Endothelial cell of umbilical vein (primary cell): ENCODE results near the gene ACAA2. TPM values are rescaled to one million over a fixed set of nuclear protein-coding genes. Genes with fewer than 3 reads are reported as not detected.

ENCODE experiments used
- BruUV-seq: library from RNA; stranded (reverse); fragments of 400-500 nt; replicated peaks from 2 replicates; lab custom pipeline; 2021; lab: Mats Ljungman, UMichigan
- CTCF ChIA-PET: fragments of 300-600, 350-600 bp; sonication (Branson Sonifier 250); formaldehyde crosslinking; loops from one replicate; lab custom pipeline; 2021; ENCODE audit warnings: antibody characterized with exemption, inconsistent platforms; lab: Charles Lee
- POLR2A ChIA-PET: fragments of 300-600, 350-600 bp; sonication (Branson Sonifier 250); formaldehyde crosslinking; loops from one replicate; lab custom pipeline; 2021; ENCODE audit warnings: antibody characterized with exemption, inconsistent platforms; lab: Charles Lee
- DNase-seq: peaks from one replicate; pipeline ENCODE4 v3.0.0-alpha.2; 2011; ENCODE audit warnings: low read depth, low spot score
- FAIRE-seq: peaks from 2 replicates; lab custom pipeline; 2011; peaks lifted over from hg19 to GRCh38; lab: Jason Lieb, UNC
- H2AFZ ChIP-seq: 2 replicates; pipeline ENCODE4 v1.6.0; 2012; ENCODE audit warnings: low read depth, low read length, control low read depth, inconsistent platforms
- H3K27ac ChIP-seq: 2 replicates; pipeline ENCODE4 v1.5.1; 2011; ENCODE audit warnings: low read depth, mild to moderate bottlenecking, control low read depth, low read length, moderate library complexity; ENCODE audit not compliant: insufficient read depth
- H3K27me3 ChIP-seq, 2 experiments: 2 replicates each; pipeline versions ENCODE4 v1.6.0 to v1.6.1; 2011; ENCODE audit warnings: low read length in 2 of 2, mixed read lengths in 1 of 2; ENCODE audit not compliant: control insufficient read depth in 2 of 2, insufficient read depth in 2 of 2
- H3K36me3 ChIP-seq, 2 experiments: 2 replicates in 1 of 2; 3 replicates in 1 of 2; pipeline ENCODE4 v1.5.1; 2011; ENCODE audit warnings: low read length in 2 of 2, mild to moderate bottlenecking in 1 of 2, moderate library complexity in 1 of 2; ENCODE audit not compliant: control insufficient read depth in 2 of 2, insufficient read depth in 2 of 2; ENCODE audit errors: extremely low read depth in 1 of 2
- H3K4me1 ChIP-seq: 3 replicates; pipeline ENCODE4 v1.5.1; 2011; ENCODE audit warnings: mild to moderate bottlenecking, low read length; ENCODE audit not compliant: control insufficient read depth, insufficient read depth; ENCODE audit errors: extremely low read depth
- H3K4me2 ChIP-seq: 2 replicates; pipeline ENCODE4 v1.6.1; 2011; ENCODE audit warnings: low read length, control low read depth, mixed read lengths; ENCODE audit not compliant: insufficient read depth
- H3K4me3 ChIP-seq, 3 experiments: fragments of 200-600 bp in 1 of 3; sonication (generic), shearing (Covaris generic) in 1 of 3; replicated peaks in 1 of 3; 2 replicates each; pipeline ENCODE4 v1.5.1; 2011 to 2016; ENCODE audit warnings: control low read depth in 3 of 3, low read length in 3 of 3, mild to moderate bottlenecking in 2 of 3, inconsistent platforms in 1 of 3, low read depth in 1 of 3, moderate library complexity in 1 of 3; ENCODE audit not compliant: insufficient read depth in 1 of 3
- H3K79me2 ChIP-seq: 2 replicates; pipeline ENCODE4 v1.6.0; 2012; ENCODE audit warnings: low read length, inconsistent platforms; ENCODE audit not compliant: control insufficient read depth, insufficient read depth
- H3K9ac ChIP-seq: replicated peaks from 2 replicates; pipeline ENCODE3; 2011; ENCODE audit warnings: low read length, control low read depth; ENCODE audit not compliant: insufficient read depth; ENCODE audit errors: extremely low read depth
- H3K9me1 ChIP-seq: replicated peaks from 3 replicates; pipeline ENCODE4 v1.6.0; 2011; ENCODE audit warnings: mild to moderate bottlenecking, low read length; ENCODE audit not compliant: control insufficient read depth, insufficient read depth; ENCODE audit errors: extremely low read depth
- H3K9me3 ChIP-seq: replicated peaks from 2 replicates; pipeline ENCODE4 v1.5.1; 2012; ENCODE audit warnings: low read length, inconsistent platforms; ENCODE audit not compliant: control insufficient read depth, insufficient read depth
- H4K20me1 ChIP-seq: replicated peaks from 2 replicates; pipeline ENCODE3; 2011; ENCODE audit warnings: mild to moderate bottlenecking, low read length; ENCODE audit not compliant: control insufficient read depth, insufficient read depth; ENCODE audit errors: extremely low read depth
- CTCF ChIP-seq, 2 donors: IDR thresholded peaks; 1 replicate in 1 of 2; 2 replicates in 1 of 2; pipeline ENCODE4 v1.5.1; 2011; ENCODE audit warnings: low read length in 2 of 2, mild to moderate bottlenecking in 2 of 2, moderate library complexity in 2 of 2, control low read depth in 1 of 2, inconsistent platforms in 1 of 2, low read depth in 1 of 2; ENCODE audit not compliant: insufficient read depth in 1 of 2; ENCODE audit errors: extremely low read depth in 1 of 2
- EZH2 ChIP-seq: IDR thresholded peaks from 2 replicates; pipeline ENCODE4 v1.6.1; 2012; ENCODE audit warnings: borderline replicate concordance, low read depth, mild to moderate bottlenecking, moderate library complexity, low read length, inconsistent platforms; ENCODE audit not compliant: severe bottlenecking
- GATA2 ChIP-seq: IDR thresholded peaks from 2 replicates; pipeline ENCODE4 v1.7.0; 2011; ENCODE audit warnings: low read depth, mild to moderate bottlenecking, moderate library complexity, mixed read lengths, low read length; ENCODE audit not compliant: insufficient read length, insufficient read depth
- JUN ChIP-seq: IDR thresholded peaks from 2 replicates; pipeline ENCODE4 v1.6.1; 2011; ENCODE audit warnings: borderline replicate concordance, low read depth; ENCODE audit not compliant: insufficient read length, insufficient read depth
- MYC ChIP-seq: IDR thresholded peaks from one replicate; pipeline ENCODE4 v1.6.1; 2011; ENCODE audit warnings: mild to moderate bottlenecking, low read depth, low read length
- POLR2AphosphoS5 ChIP-seq: IDR thresholded peaks from 2 replicates; pipeline ENCODE4 v1.6.1; 2012; ENCODE audit warnings: low read depth, mild to moderate bottlenecking, control low read depth, low read length, moderate library complexity; ENCODE audit not compliant: insufficient read depth
- dilution Hi-C: fragments of 300-500 bp; cut with MboI; formaldehyde crosslinking; loops from one replicate; pipeline ENCODE4 v1.15.0; 2019; ENCODE audit warnings: low sequenced_read_pairs; ENCODE audit not compliant: extremely low pct_ligation_motif_present
- intact Hi-C: fragments of 100-400 bp; cut with micrococcal nuclease; formaldehyde crosslinking; loops from one replicate; pipeline ENCODE4 v1.10.0; 2022
- polyA plus RNA-seq, 4 experiments: library from polyadenylated mRNA; depleted of rRNA in 3 of 4; stranded (reverse) in 3 of 4; unstranded in 1 of 4; fragments of >200 nt; gene quantifications; 2 replicates each; pipeline versions ENCODE4 v1.2.1 to v1.2.3, GENCODE V29; 2011 to 2012; ENCODE audit warnings: missing spikeins in 1 of 4
- total RNA-seq: library from RNA; stranded (reverse); gene quantifications from 2 replicates; pipeline ENCODE4 v1.2.3, GENCODE V29; 2021
- TF ChIP-seq, protein P1 (sequence below): IDR thresholded peaks from 2 replicates; pipeline ENCODE4 v1.6.1; 2011; ENCODE audit not compliant: insufficient read depth, insufficient read length

The ACAA2 gene
- total and polyA plus RNA-seq, 2 donors (not counting 3 experiments of a cell fraction or from before 2014, with no cell fraction given), result 18.6 to 44.9 TPM

DNA sequence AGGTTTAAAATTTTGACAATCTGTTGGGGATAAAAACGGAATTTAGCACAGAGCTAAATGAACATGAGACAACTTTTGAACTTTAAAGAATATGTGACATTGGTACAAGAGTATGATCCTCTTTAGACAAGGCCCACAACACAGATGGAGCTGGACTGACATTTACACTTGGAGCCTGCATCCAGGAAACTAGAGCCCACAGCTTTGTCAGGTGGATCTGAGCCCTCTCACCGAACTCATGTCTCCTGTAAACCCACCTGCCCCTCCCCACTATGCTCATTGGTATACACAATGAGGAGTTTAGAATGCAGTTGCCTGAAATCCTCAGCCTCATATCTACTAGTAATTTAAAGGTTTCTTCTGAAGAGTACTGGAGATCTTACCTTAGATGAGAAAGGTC lies 22.1 kb upstream of the ACAA2 start:
- BruUV-seq, result no TSS peak
- H3K27ac ChIP-seq, result no peak overlapping the region

DNA sequence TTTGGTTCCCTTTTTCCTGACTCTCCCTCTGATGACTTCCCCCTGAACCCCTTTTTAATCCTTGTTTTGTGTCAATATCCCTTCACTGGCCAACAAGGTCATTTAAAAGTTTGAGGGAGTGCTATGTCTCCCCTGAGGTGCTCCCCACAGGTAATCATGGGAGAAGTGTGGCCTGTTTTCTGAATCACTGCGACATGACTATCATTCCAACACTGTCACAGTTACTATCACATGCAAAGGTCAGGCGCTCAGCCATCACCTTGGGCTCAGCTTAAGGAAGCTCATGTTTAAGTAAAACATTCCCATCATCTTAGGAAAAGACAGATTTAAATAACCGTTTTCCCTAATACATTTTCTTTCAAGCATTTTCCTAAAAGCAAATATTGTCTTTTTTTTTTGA lies 20.9 kb upstream of the ACAA2 start:
- Histone ChIP-seq H3K9ac (no peak overlapping the region), H4K20me1 (no peaks in the 10 kb centered on the region), H3K4me3 (no peak overlapping the region), H3K4me1 (no peaks in the 10 kb centered on the region), H3K79me2 (no peaks in the 10 kb centered on the region), H3K36me3 (no peaks in the 10 kb centered on the region), H3K9me3 (no peaks in the 10 kb centered on the region), H3K27ac (no peak overlapping the region), H3K4me2 (no peak overlapping the region), H2AFZ (no peak overlapping the region), H3K27me3 (no peaks in the 10 kb centered on the region), H3K9me1 (no peaks in the 10 kb centered on the region)
- TF ChIP-seq CTCF (IDR thresholded peaks at IDR 0.05; ENCODE audit: extremely low read depth in 1 of 2, insufficient read depth in 1 of 2, low read depth in 1 of 2, low read length in 2 of 2) (no peak), POLR2AphosphoS5 (no peak), JUN (no peak), EZH2 (no peak), MYC (no peak), GATA2 (no peak)
- TF ChIP-seq, protein P1, sequence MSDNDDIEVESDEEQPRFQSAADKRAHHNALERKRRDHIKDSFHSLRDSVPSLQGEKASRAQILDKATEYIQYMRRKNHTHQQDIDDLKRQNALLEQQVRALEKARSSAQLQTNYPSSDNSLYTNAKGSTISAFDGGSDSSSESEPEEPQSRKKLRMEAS, result no peak
- DNase-seq (no peak), FAIRE-seq (no peak)
- no TSS peak for BruUV-seq
- ChIA-PET CTCF (interaction anchor here (1.0 to 2.7 kb wide), 2 partner anchors 20 to 24 kb away, joined by 3 to 10 read pairs; no protein-coding TSS in a partner anchor), POLR2A (no interaction called here)
- intact Hi-C loops, result no loop called here
- dilution Hi-C loops, result no loop called here

More for the DNA sequence above, 22.1 kb upstream of the ACAA2 start:
- Histone ChIP-seq H3K4me2 (no peak overlapping the region), H3K9me1 (no peaks in the 10 kb centered on the region), H3K4me1 (no peaks in the 10 kb centered on the region), H3K79me2 (no peaks in the 10 kb centered on the region), H3K27me3 (no peaks in the 10 kb centered on the region), H3K4me3 (no peak overlapping the region), H3K36me3 (no peaks in the 10 kb centered on the region), H3K9me3 (no peaks in the 10 kb centered on the region), H3K9ac (no peak overlapping the region), H2AFZ (no peak overlapping the region), H4K20me1 (no peaks in the 10 kb centered on the region)
- ChIA-PET POLR2A (no interaction called here), CTCF (interaction anchor here (1.0 to 2.7 kb wide), 2 partner anchors 22 to 23 kb away, joined by 3 to 10 read pairs; no protein-coding TSS in a partner anchor)
- dilution Hi-C loops, result no loop called here
- DNase-seq (no peak), FAIRE-seq (peak; percentile 8)
- TF ChIP-seq GATA2, result no peak
- intact Hi-C loops, result no loop called here
